GM18511 (cell line): ENCODE measurements around the gene WRAP73.

ENCODE experiments used
- ATAC-seq: cut with Tn5 transposase; IDR thresholded peaks from one replicate; pipeline ENCODE4 v1.9.1; 2021; ENCODE audit warnings: mild to moderate bottlenecking, moderate library complexity; ENCODE audit not compliant: unreplicated experiment

WRAP73 gene

GRCh38 chr1:3669971-3670431, 20.1 kb upstream of the WRAP73 start:
- no peak for ATAC-seq

- ATAC-seq = no peak
Observed at GRCh38 chr1:3669421-3669821, 19.5 kb upstream of the WRAP73 start.

- no peak for ATAC-seq
Observed at GRCh38 chr1:3668585-3669300, 18.8 kb upstream of the WRAP73 start.

GRCh38 chr1:3668148-3668547, 18.2 kb upstream of the WRAP73 start:
- ATAC-seq = no peak

GRCh38 chr1:3664700-3665375, 14.9 kb upstream of the WRAP73 start:
- no peak for ATAC-seq

- no peak for ATAC-seq
Observed at GRCh38 chr1:3663999-3664699, 14.2 kb upstream of the WRAP73 start.

- ATAC-seq = no peak
Observed at GRCh38 chr1:3662080-3662671, 12.3 kb upstream of the WRAP73 start.

GRCh38 chr1:3661631-3662030, 11.7 kb upstream of the WRAP73 start:
- ATAC-seq = no peak

GRCh38 chr1:3660704-3661103, 10.8 kb upstream of the WRAP73 start:
- ATAC-seq = no peak

- ATAC-seq = no peak
Observed at GRCh38 chr1:3659093-3659492, 9.2 kb upstream of the WRAP73 start.

GRCh38 chr1:3658231-3658615, 8.3 kb upstream of the WRAP73 start:
- no peak for ATAC-seq

GRCh38 chr1:3657578-3658230, 7.8 kb upstream of the WRAP73 start:
- no peak for ATAC-seq

- no peak for ATAC-seq
Observed at GRCh38 chr1:3657096-3657475, 7.2 kb upstream of the WRAP73 start.

GRCh38 chr1:3656450-3657095, 6.7 kb upstream of the WRAP73 start:
- peak; percentile 57 for ATAC-seq

- no peak for ATAC-seq
Observed at GRCh38 chr1:3654549-3655281, 4.8 kb upstream of the WRAP73 start.

GRCh38 chr1:3653286-3653618, 3.3 kb upstream of the WRAP73 start:
- ATAC-seq = no peak

- no peak for ATAC-seq
Observed at GRCh38 chr1:3652548-3653285, 2.8 kb upstream of the WRAP73 start.

- no peak for ATAC-seq
Observed at GRCh38 chr1:3651930-3652547, 2.1 kb upstream of the WRAP73 start, which contains the start of gene TP73. TSS of gene TP73 (plus strand) at chr1:3652516. CDS start at chr1:3682366, 29,850 bp downstream.
